NCI-H2227 treated with DMSO at 0.1 percent for 48 hours (cell line): ENCODE results near the gene ADAT3.
A peak's percentile ranks its signal among the peaks of the same experiment; 100 is the strongest.
"Not testable (repeated sequence)": the region's sequence is repeated elsewhere in the genome, so short reads cannot be mapped to it uniquely, and the experiment has no call there.

Experiments
- DNase-seq: peaks from one replicate; lab custom pipeline; 2025; lab: John Stamatoyannopoulos, UW

The ADAT3 gene

DNA sequence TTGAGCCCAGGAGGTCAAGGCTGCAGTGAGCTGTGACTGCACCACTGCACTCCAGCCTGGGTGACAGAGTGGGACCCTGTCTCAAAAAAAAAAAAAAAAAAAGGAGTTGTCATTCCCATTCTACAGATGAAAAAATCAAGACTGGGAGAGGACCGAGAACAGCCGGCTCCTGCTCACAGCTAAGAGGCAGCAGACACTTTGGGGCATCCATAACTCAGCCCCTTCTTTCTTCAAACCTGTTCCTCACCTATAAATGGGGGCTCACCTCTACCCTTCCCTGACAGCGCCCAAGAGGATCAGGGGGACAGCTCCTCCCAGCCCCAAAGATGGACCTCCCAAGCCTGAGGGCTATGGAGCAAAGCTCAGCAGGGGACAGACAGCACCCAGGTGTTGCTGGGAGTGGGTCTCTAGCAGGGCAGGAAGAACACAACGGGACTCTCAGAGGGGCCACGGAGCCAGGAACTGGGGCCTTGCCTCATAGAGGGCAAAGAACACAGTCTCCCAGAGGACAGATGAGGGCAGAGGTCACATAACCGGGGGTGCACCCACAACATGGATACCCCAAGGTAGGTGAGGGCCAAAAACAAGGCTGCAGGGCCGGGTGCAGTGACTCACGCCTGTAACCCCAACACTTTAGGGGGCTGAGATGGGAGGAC, 38.4 kb upstream of the ADAT3 start:
- DNase-seq, result no peak

- DNase-seq, result no peak
These were observed 37.9 kb upstream of the ADAT3 start for GRCh38 chr19:1867349-1867724.

GRCh38 chr19:1868971-1869370, 36.2 kb upstream of the ADAT3 start:
- no peak for DNase-seq

DNA sequence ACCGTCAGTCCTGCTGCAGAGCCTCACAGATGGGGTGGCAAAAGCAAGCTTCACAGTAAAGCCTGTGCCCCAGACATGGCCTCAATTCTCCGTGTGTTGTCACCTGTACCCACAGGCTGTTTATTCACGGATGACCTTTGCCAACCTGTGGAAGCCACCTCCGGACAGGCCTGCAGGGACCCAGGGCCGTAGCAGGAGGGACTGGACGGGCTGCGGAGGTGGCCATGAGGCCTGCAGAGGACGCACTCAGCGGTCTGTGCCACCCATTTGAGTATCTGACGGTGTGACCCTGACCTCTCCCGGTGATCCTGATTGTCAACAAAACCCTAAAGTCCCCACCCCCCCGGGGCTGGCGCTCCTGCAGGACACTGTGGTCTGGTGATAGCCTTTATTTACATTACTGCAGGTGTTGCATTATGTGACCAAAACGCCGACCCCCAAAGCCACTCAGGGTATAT, 34.0 kb upstream of the ADAT3 start:
- no peak for DNase-seq

DNA sequence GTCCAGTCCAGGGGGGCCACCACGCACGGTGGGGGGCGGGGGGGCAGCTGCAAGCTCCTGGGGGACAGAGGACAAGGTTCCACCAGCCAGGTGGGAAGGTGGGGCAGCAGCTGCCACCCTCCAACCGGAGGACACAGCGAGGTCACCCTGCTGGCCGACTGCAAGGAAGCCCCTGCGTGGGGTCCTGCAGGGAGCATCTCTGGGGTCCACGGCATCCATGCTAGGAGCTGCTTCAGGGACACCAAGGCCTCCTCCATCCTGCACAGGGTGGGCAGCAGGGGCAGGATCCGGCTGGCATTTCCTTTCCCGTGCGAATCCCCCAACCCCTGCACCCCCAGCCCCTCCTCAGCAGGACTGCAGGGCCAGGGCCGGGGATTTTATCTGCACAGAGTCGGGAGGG, 33.6 kb upstream of the ADAT3 start:
- DNase-seq, result no peak

- DNase-seq, result no peak
These were observed 32.2 kb upstream of the ADAT3 start for GRCh38 chr19:1872807-1873523.

DNA sequence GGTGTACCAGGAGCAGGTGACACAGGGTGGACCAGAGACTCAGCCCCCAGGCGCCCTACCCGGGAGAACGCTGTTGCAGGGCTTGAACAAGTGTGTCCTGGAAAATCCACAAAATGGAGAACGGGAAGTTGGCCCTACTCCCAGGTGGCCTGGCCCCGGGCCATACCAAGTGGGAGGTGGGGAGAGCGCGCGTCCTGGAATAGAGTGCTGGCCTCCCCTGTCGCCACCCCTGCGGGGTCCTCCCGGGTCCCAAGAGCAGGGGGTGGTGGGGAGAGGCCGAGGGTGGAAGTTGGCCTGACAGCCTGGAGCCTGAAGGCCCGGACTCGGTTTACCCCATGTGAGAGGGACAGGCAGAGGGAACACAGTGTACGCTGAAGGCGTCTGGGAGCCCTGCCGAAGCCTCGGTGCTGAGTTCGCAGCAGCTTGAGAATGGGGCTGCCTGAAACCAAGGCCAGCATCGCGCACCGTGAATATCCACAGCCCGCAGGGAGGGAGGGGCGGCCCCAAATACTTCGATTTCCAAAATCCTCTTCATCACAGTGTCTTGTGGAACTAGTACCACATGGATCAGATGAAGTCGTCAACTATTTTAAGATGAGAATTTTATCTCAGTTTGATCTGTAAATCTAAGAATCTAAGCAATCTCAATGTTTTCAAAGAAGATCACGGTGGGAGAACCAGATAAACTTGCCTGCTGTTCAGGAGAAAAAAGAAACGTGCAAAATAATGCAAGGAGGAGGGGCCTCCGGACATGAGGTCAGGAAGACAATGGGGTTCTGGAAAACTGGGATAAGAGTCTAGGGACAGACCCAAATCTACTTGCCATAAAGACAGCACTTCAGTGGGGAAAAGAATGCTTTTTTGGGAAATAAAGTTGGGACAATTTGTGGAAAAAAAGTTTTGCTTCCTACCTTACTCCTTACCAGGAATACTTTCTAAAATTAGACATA, 31.4 kb upstream of the ADAT3 start:
- no peak for DNase-seq

DNA sequence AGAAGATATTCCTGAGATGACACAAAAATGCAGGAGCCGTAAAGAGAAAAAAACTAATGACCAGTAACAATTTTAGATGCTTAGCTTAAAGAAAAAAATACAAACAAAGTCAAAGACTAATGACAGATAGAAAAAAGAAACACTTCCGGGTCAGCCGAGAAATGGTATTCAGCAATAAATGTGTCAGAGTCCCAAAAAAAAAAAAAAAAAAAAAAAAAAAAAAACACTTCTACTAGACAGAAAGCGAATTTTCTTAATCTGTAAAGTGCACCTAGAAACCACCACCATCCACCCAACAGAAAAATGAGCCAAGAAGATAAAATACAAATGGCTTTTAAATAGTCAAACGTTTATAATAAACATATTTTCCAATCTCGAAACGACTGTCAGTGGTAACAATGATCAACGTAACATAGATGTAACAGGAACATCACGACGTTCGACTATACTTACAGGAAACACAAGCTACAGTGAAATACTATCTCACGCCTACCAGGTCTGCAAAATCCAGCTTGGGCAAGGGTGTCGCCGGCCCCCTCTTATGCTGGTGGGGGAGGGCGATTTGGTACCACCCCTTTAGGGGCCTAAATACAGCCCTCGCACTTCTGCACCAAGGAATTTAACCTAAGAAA, 30.5 kb upstream of the ADAT3 start:
- DNase-seq, result no peak

GRCh38 chr19:1875265-1875645, 29.9 kb upstream of the ADAT3 start:
- not testable (repeated sequence) for DNase-seq

GRCh38 chr19:1875646-1876495, 29.3 kb upstream of the ADAT3 start:
- DNase-seq, result peak; percentile 51

DNA sequence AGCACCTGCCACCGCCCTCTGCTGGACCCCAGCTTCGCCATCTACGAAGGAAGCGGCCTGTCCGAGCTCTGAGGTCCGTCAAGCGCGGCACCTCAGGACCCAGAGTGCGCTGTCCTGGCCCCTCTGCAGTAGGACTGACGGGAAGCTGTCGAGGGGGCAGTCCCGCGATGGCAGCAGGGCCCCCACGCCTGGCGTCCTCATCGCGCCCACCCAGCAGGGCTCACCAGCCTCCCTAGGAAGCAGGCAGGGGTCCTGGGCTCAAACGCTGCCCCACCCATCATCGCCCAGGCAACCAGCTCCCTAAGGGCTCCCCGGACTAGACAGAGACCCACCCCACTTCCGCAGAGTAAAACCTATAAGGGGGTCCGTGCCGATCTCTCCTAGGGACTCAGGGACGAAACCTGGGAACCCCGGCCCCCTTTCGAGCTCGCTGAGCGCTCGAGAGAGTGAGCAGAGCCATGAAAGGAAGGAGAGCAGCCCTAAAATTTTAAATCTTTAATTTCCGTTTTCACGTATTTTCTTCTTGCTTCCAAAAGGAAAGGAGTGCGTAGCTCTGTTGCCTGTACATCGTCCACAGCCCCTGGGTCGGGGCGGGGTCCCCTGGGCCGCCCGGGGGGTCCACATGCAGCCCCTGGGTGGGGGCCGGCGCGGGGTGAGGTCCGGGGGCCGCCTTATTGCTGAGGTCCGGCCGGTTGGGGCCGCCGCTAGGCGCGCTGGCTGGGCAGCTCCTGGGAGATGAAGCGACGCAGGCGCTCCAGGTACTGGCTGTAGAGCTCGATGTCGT, 28.5 kb upstream of the ADAT3 start:
- DNase-seq, result not testable (repeated sequence)

DNA sequence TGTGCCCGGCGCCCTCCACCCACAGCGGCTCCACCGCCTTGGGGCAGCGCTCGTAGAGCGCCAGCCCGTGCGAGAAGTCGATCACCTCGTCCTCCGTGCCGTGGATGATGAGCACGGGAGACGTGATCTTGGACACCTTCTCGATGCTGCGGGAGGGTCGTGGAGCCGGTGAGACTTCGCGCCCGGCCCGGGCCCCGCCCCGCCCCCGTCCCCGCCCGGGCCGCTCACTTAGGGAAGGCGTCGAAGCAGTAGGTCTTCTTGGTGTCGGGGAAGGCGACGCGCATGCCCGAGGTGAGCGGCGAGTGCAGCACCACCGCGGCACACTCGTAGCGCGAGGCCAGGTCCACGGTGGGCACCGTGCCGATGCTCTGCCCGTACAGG, 27.9 kb upstream of the ADAT3 start:
- DNase-seq, result not testable (repeated sequence)

GRCh38 chr19:1878583-1878982, 26.6 kb upstream of the ADAT3 start:
- not testable (repeated sequence) for DNase-seq

DNA sequence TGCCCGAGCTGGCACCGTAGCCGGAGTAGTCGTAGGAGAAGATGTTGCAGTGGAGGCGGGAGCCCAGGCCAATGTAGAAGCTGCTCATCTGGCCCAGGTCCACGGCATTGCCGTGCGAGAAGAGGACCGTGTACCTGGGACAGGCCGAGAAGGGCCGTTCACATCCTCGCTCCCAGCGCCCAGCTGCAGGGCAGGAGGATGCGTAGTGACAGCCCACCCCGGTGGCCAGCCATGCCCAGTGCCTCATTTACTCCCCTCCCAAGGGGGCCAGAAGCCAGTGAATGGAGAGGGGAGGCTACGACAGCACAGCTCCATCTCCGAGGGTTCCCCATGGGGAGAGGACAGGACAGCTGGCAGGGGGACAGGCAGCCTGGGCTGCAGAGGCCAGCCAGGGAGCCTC, 25.2 kb upstream of the ADAT3 start:
- not testable (repeated sequence) for DNase-seq

GRCh38 chr19:1880611-1881392, 24.4 kb upstream of the ADAT3 start:
- no peak for DNase-seq

- not testable (repeated sequence) for DNase-seq
These were observed 23.7 kb upstream of the ADAT3 start for GRCh38 chr19:1881393-1882088.

GRCh38 chr19:1882089-1882785, 23.0 kb upstream of the ADAT3 start:
- DNase-seq, result no peak
